ENCODE results near the gene BRMS1L.

Gene BRMS1L

GRCh38 chr14:35878272-35879150 lies 52.4 kb downstream of the BRMS1L start:
- in situ Hi-C loops (cut with MboI; ENCODE audit: low sequenced_read_pairs, unreplicated experiment), result loop anchor here (25.0 kb wide), 2 partner anchors 509 to 684 kb away; no protein-coding TSS in a partner anchor
- no peak for DNase-seq (ENCODE audit: low spot score)

GRCh38 chr14:35879151-35879648 lies 53.1 kb downstream of the BRMS1L start:
- TF ChIP-seq CTCF (IDR thresholded peaks at IDR 0.05; ENCODE audit: borderline replicate concordance, control extremely low read depth, extremely low read depth, insufficient read depth, missing control alignments), result no peak
- in situ Hi-C loops (cut with MboI; ENCODE audit: low sequenced_read_pairs, unreplicated experiment), result loop anchor here (25.0 kb wide), 2 partner anchors 508 to 683 kb away; no protein-coding TSS in a partner anchor
- no peak for DNase-seq (ENCODE audit: low spot score)

More at GRCh38 chr14:35878272-35879150, 52.4 kb downstream of the BRMS1L start:
- no peak for TF ChIP-seq CTCF (IDR thresholded peaks at IDR 0.05; ENCODE audit: borderline replicate concordance, control extremely low read depth, extremely low read depth, insufficient read depth, missing control alignments)

GRCh38 chr14:35879654-35880249 lies 53.6 kb downstream of the BRMS1L start:
- in situ Hi-C loops (cut with MboI; ENCODE audit: low sequenced_read_pairs, unreplicated experiment), result loop anchor here (10.0 to 25.0 kb wide), 3 partner anchors 185 to 683 kb away; no protein-coding TSS in a partner anchor
- TF ChIP-seq CTCF (IDR thresholded peaks at IDR 0.05; ENCODE audit: borderline replicate concordance, control extremely low read depth, extremely low read depth, insufficient read depth, missing control alignments), result peak; percentile 26
- peak; percentile 42 for DNase-seq (ENCODE audit: low spot score)

- no peak for DNase-seq (ENCODE audit: low spot score)
- in situ Hi-C loops (cut with MboI; ENCODE audit: low sequenced_read_pairs, unreplicated experiment), result loop anchor here (10.0 to 25.0 kb wide), 3 partner anchors 184 to 681 kb away; no protein-coding TSS in a partner anchor
- TF ChIP-seq CTCF (IDR thresholded peaks at IDR 0.05; ENCODE audit: borderline replicate concordance, control extremely low read depth, extremely low read depth, insufficient read depth, missing control alignments), result no peak
Measured at GRCh38 chr14:35881280-35881679, 55.1 kb downstream of the BRMS1L start.

GRCh38 chr14:35883677-35884293 lies 57.6 kb downstream of the BRMS1L start:
- peak; percentile 66 for TF ChIP-seq CTCF (IDR thresholded peaks at IDR 0.05; ENCODE audit: borderline replicate concordance, control extremely low read depth, extremely low read depth, insufficient read depth, missing control alignments)
- in situ Hi-C loops (cut with MboI; ENCODE audit: low sequenced_read_pairs, unreplicated experiment), result loop anchor here (10.0 to 25.0 kb wide), 3 partner anchors 181 to 679 kb away; no protein-coding TSS in a partner anchor
- DNase-seq (ENCODE audit: low spot score), result peak; percentile 45

- TF ChIP-seq CTCF (IDR thresholded peaks at IDR 0.05; ENCODE audit: borderline replicate concordance, control extremely low read depth, extremely low read depth, insufficient read depth, missing control alignments), result no peak
- in situ Hi-C loops (cut with MboI; ENCODE audit: low sequenced_read_pairs, unreplicated experiment), result loop anchor here (25.0 kb wide), 2 partner anchors 497 to 672 kb away; no protein-coding TSS in a partner anchor
- no peak for DNase-seq (ENCODE audit: low spot score)
Measured at GRCh38 chr14:35890308-35890707, 64.2 kb downstream of the BRMS1L start.
